ENCODE results near the gene NLRP5.
"Not testable (repeated sequence)": the region's sequence is repeated elsewhere in the genome, so short reads cannot be mapped to it uniquely, and the experiment has no call there.

Gene NLRP5

DNA sequence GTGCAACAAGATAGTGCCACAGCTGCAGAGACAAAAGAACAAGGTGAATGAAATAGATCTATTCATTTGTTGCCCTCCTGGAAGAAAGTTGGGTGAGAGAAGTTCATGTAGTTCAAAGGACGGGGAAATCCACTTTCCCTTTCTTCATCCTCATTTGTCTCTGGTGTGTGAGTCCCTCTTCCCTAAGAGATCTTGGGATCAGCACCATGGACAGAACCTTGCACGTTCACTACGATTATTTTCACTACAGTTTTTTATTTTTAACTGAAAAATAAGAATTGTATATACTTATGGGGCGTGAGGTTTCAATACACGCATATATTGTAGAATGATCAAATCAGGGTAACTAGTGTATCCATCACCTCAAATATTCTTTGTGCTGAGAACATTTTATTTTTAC lies 29.2 kb downstream of the NLRP5 start:
- H3K36me3 Mint-ChIP-seq (ENCODE audit: low read depth), result no peaks in the 10 kb centered on the region
- no peaks in the 10 kb centered on the region for H3K4me1 Mint-ChIP-seq (ENCODE audit: low read depth)
- intact Hi-C loops (cut with micrococcal nuclease), result no loop called here
- peaks cover 29% of the 10 kb centered on the region for H3K9me3 Mint-ChIP-seq
- H3K27ac Mint-ChIP-seq, result no peak overlapping the region
- no peaks in the 10 kb centered on the region for H3K27me3 Mint-ChIP-seq
- no peak overlapping the region for H3K4me3 Mint-ChIP-seq

DNA sequence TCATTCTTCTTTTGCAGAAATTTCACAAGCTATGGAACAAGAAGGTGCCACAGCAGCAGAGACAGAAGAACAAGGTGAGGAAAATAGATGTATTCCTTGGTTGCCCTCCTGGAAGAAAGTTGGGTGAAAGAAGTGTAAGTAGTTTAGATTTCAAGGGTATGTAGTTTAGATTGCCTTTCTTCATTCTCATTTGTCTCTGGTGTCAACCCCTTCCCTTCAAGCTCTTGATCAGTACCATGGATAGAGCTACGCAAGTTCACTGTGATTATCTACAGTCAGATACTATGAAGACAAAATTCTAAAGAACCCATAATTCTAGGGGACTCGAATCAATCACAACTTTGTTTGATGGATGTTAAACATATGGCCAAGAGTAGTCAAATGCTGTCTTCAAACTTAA lies 32.8 kb downstream of the NLRP5 start:
- peaks cover 55% of the 10 kb centered on the region for H3K9me3 Mint-ChIP-seq
- H3K4me3 Mint-ChIP-seq; H3K36me3 Mint-ChIP-seq (ENCODE audit: low read depth); H3K4me1 Mint-ChIP-seq (ENCODE audit: low read depth); intact Hi-C loops (cut with micrococcal nuclease); H3K27ac Mint-ChIP-seq; H3K27me3 Mint-ChIP-seq: not testable (repeated sequence)

GRCh38 chr19:56020355-56020975 lies 33.9 kb downstream of the NLRP5 start:
- H3K4me1 Mint-ChIP-seq (ENCODE audit: low read depth); H3K36me3 Mint-ChIP-seq (ENCODE audit: low read depth); intact Hi-C loops (cut with micrococcal nuclease); H3K27me3 Mint-ChIP-seq; H3K27ac Mint-ChIP-seq; H3K4me3 Mint-ChIP-seq: not testable (repeated sequence)
- peaks cover 66% of the 10 kb centered on the region for H3K9me3 Mint-ChIP-seq

DNA sequence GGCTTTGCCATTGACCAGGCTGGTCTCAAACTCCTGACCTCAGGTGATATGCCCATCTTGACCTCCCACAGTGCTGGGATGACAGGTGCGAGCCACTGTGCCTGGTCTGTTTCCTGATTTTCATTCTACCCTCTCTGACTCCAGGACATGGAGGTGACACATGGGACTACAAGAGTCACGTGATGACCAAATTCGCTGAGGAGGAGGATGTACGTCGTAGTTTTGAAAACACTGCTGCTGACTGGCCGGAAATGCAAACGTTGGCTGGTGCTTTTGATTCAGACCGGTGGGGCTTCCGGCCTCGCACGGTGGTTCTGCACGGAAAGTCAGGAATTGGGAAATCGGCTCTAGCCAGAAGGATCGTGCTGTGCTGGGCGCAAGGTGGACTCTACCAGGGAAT lies 40.2 kb downstream of the NLRP5 start:
- Mint-ChIP-seq H3K9me3 (peaks cover 69% of the 10 kb centered on the region), H3K36me3 (ENCODE audit: low read depth) (no peaks in the 10 kb centered on the region), H3K27ac (no peak overlapping the region), H3K4me3 (no peak overlapping the region), H3K27me3 (no peaks in the 10 kb centered on the region), H3K4me1 (ENCODE audit: low read depth) (no peaks in the 10 kb centered on the region)
- intact Hi-C loops (cut with micrococcal nuclease), result no loop called here

- no peaks in the 10 kb centered on the region for H3K4me1 Mint-ChIP-seq (ENCODE audit: low read depth)
- intact Hi-C loops (cut with micrococcal nuclease), result no loop called here
- no peaks in the 10 kb centered on the region for H3K27me3 Mint-ChIP-seq
- no peaks in the 10 kb centered on the region for H3K36me3 Mint-ChIP-seq (ENCODE audit: low read depth)
- H3K4me3 Mint-ChIP-seq, result no peak overlapping the region
- no peak overlapping the region for H3K27ac Mint-ChIP-seq
- H3K9me3 Mint-ChIP-seq, result peaks cover 35% of the 10 kb centered on the region
Observed at GRCh38 chr19:56053596-56053995, 67.0 kb downstream of the NLRP5 start.

DNA sequence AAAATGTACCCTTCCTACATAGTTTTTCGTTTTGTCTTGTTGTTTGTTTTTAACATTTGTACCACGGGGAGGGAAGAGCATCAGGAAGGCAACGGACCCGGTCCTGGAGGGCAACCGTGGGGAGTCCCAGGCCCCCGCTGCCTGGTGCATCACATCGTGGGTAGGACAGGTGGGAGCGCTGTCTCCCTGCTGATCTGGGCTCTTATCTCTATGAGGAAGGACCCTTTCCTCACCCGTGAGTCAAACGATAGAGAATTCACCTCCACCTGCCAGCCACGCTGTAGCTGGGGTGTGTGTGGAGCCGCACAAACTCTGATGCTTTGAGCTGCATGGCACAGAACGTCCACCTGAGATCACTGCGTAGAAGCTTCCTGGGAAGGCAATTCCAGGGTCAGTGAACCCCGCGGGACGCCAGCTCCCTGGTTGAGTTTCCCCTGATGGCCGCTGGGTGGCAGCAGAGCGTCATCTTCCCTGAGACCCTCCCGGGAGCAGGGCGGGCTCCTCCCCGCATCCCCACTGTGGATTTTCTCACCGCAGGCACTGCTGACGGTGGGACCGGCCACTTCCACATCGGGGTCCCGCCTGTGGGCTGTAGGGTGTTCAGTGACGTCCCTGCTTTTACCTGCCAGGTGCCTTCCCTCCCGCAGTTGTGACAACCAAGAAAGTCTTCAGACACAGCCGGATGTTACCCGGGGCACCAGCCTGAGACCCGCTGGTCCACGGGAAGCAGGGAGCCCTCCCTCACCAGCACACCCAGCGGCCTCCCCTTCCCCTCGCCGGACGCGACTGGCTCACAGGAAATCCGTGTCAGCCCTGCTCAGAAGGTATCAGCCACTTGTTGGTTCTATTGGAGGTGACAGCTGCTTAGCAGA lies 79.8 kb downstream of the NLRP5 start:
- H3K36me3 Mint-ChIP-seq (ENCODE audit: low read depth), result no peaks in the 10 kb centered on the region
- peaks cover 22% of the 10 kb centered on the region for H3K27me3 Mint-ChIP-seq
- H3K4me1 Mint-ChIP-seq (ENCODE audit: low read depth), result peaks cover 10% of the 10 kb centered on the region
- no peak overlapping the region for H3K27ac Mint-ChIP-seq
- H3K4me3 Mint-ChIP-seq, result no peak overlapping the region
- intact Hi-C loops (cut with micrococcal nuclease), result loop anchor here (10.0 kb wide), 1 partner anchor 288 kb away; no protein-coding TSS in a partner anchor
- H3K9me3 Mint-ChIP-seq, result no peaks in the 10 kb centered on the region

DNA sequence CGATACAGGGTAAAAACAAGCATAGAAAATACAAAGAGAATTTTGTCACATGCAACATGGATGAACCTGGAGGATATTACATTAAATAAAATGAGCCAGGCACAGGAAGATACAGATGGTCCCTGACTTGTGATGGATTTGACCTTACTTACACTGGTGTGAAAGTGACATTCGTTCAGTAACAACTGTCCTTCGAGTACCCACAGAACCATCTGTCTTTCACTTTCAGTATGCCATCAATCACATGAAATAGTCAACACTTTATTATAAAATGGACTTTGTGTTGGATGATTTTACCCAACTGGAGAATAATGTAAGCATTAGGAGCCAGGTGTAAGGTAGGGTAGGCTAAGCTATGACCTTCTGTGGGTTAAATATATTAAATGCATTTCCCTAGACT lies 83.1 kb downstream of the NLRP5 start:
- Mint-ChIP-seq H3K4me1 (ENCODE audit: low read depth) (peaks cover 10% of the 10 kb centered on the region), H3K9me3 (no peaks in the 10 kb centered on the region), H3K27me3 (peaks cover 14% of the 10 kb centered on the region), H3K4me3 (no peak overlapping the region), H3K27ac (no peak overlapping the region), H3K36me3 (ENCODE audit: low read depth) (no peaks in the 10 kb centered on the region)
- intact Hi-C loops (cut with micrococcal nuclease), result loop anchor here (5.0 to 10.0 kb wide), 3 partner anchors 185 to 437 kb away; no protein-coding TSS in a partner anchor

- no peaks in the 10 kb centered on the region for H3K9me3 Mint-ChIP-seq
- peaks cover 8% of the 10 kb centered on the region for H3K4me1 Mint-ChIP-seq (ENCODE audit: low read depth)
- H3K27me3 Mint-ChIP-seq, result peaks cover 9% of the 10 kb centered on the region
- intact Hi-C loops (cut with micrococcal nuclease), result loop anchor here (5.0 to 10.0 kb wide), 2 partner anchors 184 to 439 kb away; no protein-coding TSS in a partner anchor
- H3K27ac Mint-ChIP-seq, result no peak overlapping the region
- no peak overlapping the region for H3K4me3 Mint-ChIP-seq
- H3K36me3 Mint-ChIP-seq (ENCODE audit: low read depth), result no peaks in the 10 kb centered on the region
Observed at GRCh38 chr19:56071151-56071550, 84.6 kb downstream of the NLRP5 start.

DNA sequence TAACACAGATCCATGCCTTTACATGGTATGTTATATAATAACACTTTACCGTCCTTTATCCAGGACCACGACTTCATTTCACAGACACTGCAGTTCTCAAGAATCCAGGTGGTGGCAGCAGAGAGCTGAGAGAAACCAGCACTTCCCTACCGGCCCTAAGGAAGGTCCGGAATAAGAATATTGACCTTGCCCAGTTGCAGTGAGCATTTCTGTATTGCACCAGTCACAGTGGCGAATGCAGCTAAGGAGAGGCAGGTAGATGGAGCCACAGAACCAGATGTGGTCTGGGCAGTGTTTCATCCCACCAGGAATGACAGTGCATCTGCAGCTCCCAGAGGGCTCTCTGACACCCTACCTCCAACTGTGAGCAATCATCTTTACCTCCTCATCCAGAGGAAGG lies 89.9 kb downstream of the NLRP5 start:
- no peak overlapping the region for H3K4me3 Mint-ChIP-seq

DNA sequence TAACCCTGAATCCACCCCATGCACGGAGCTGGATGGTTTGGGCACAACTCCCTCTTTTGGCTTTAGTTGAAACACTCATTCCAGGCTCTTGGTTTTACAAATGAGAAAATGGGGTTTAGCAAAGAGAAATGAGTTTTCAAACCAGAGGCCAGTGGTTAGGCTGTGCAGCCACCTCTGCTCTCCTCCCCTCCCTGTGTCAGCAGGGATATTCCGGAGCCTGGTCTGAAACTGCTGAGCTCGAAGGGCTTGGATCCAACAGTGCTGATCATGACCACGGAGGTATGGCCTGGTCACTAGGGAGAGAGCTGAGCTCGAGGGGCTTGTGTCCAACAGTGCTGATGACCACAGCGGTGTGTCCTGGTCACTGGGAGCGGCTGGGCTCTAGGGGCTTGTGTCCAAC lies 93.0 kb downstream of the NLRP5 start:
- H3K27ac Mint-ChIP-seq, result no peak overlapping the region
- H3K36me3 Mint-ChIP-seq (ENCODE audit: low read depth), result no peaks in the 10 kb centered on the region
- H3K4me3 Mint-ChIP-seq, result no peak overlapping the region
- peaks cover 23% of the 10 kb centered on the region for H3K4me1 Mint-ChIP-seq (ENCODE audit: low read depth)
- H3K27me3 Mint-ChIP-seq, result peaks cover 4% of the 10 kb centered on the region
- intact Hi-C loops (cut with micrococcal nuclease), result loop anchor here (1.0 to 10.0 kb wide), 2 partner anchors 93 to 175 kb away; no protein-coding TSS in a partner anchor
- no peaks in the 10 kb centered on the region for H3K9me3 Mint-ChIP-seq

More for the DNA sequence above, 89.9 kb downstream of the NLRP5 start:
- Mint-ChIP-seq H3K27me3 (peaks cover 3% of the 10 kb centered on the region), H3K9me3 (no peaks in the 10 kb centered on the region), H3K4me1 (ENCODE audit: low read depth) (peaks cover 17% of the 10 kb centered on the region), H3K27ac (no peak overlapping the region), H3K36me3 (ENCODE audit: low read depth) (no peaks in the 10 kb centered on the region)
- intact Hi-C loops (cut with micrococcal nuclease), result loop anchor here (1.0 to 10.0 kb wide), 2 partner anchors 96 to 178 kb away; no protein-coding TSS in a partner anchor

GRCh38 chr19:56080669-56081401 lies 94.3 kb downstream of the NLRP5 start:
- peaks cover 23% of the 10 kb centered on the region for H3K4me1 Mint-ChIP-seq (ENCODE audit: low read depth)
- H3K36me3 Mint-ChIP-seq (ENCODE audit: low read depth), result peaks cover 11% of the 10 kb centered on the region
- H3K4me3 Mint-ChIP-seq, result peak overlapping the region; percentile 72
- intact Hi-C loops (cut with micrococcal nuclease), result loop anchor here (1.0 kb wide), 1 partner anchor 91 kb away; no protein-coding TSS in a partner anchor
- no peaks in the 10 kb centered on the region for H3K9me3 Mint-ChIP-seq
- peak overlapping the region; percentile 78 for H3K27ac Mint-ChIP-seq
- peaks cover 4% of the 10 kb centered on the region for H3K27me3 Mint-ChIP-seq

DNA sequence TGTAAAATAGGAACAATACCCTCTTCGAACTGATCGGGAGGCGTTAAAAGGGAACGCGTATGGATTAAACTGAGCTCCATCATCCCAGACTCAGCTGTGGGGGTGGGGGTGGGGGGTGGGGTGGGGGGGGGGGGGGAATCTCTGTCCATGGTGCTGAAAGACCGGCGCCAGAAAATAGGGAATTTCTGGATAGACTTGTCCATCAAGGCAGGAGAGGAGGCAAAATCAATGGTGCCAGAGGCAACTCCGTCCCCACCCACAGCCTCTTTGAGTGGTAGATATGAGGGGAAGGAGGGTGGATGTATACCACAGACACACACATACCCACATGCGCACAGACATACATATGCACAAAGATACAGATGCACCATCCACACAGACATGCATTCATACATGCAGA lies 97.1 kb downstream of the NLRP5 start:
- Mint-ChIP-seq H3K4me1 (ENCODE audit: low read depth) (peaks cover 23% of the 10 kb centered on the region), H3K27me3 (peaks cover 2% of the 10 kb centered on the region), H3K36me3 (ENCODE audit: low read depth) (peaks cover 39% of the 10 kb centered on the region), H3K4me3 (no peak overlapping the region), H3K9me3 (no peaks in the 10 kb centered on the region), H3K27ac (no peak overlapping the region)
- intact Hi-C loops (cut with micrococcal nuclease), result no loop called here

DNA sequence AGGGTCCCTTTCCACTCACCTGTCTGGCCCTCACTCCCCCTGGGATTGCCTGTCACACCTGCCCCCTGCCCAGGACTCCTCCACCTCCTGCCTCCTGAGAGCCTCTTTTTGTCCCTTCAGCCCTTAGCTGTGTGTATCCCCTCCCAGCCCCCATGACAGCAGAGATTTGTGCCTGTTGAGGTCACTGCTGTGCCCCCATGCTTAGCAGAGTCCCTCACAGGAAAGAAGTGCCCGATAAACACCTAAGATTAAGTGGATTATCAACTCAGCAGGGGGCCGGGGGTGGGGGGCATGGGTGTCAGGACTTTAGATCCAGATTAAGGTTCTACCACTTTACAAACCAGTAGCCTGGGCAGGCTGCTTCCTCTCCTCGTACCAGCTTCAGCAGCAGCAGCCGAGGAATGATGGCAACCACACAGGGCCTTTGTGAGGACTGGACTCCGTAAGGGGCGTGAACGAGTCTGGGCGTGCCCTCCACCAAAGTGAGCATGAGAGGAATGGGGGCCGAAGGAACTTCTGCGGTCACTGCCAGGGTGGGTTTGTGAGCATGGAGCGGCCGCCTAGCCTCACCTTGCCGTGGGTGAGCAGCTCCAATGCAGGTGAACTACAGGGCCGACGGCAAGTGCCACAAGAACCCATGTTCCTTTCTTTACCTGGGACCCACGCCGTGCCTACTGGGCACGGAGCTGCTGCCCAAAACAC lies 98.4 kb downstream of the NLRP5 start:
- H3K4me3 Mint-ChIP-seq, result no peak overlapping the region
- no peak overlapping the region for H3K27ac Mint-ChIP-seq
- H3K9me3 Mint-ChIP-seq, result no peaks in the 10 kb centered on the region
- peaks cover 17% of the 10 kb centered on the region for H3K4me1 Mint-ChIP-seq (ENCODE audit: low read depth)
- peaks cover 52% of the 10 kb centered on the region for H3K36me3 Mint-ChIP-seq (ENCODE audit: low read depth)
- peaks cover 2% of the 10 kb centered on the region for H3K27me3 Mint-ChIP-seq
- intact Hi-C loops (cut with micrococcal nuclease), result no loop called here

All from dendritic cell treated with granulocyte-macrophage colony-stimulating factor and Interleukin-4, amounts not matched to agents 40 ng/mL and 50 ng/mL, for 4 days (primary cell).